Measurements from ENCODE around the gene FABP1. TPM values are rescaled to one million over a fixed set of nuclear protein-coding genes. Genes with fewer than 3 reads are reported as not detected.

Gene FABP1
- polyA plus RNA-seq, 2 donors = 0.12 to 1.8 TPM

DNA sequence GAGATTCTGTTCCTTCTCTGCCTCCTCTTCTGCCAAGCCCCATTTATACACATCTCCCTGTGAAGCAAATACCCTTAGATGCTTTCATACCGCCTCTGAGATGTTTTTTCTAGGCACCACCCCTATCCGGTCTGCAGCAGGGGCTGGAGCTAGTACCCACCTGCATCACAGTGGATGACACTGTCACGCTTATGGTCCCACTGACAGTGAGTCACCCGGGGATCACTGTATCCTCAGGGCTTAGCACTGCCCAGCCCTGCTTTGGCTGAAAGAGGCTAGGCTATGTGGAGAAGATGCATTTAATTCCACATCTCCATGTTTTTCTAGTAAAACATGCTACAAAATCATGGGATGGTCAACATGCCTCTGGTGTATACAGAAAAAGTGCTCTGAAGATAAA, 9.9 kb downstream of the FABP1 start:
- H3K9me3 ChIP-seq (ENCODE audit: control insufficient read depth in 2 of 2, insufficient read depth in 1 of 2, low read depth in 1 of 2, low read length in 1 of 2) = no peaks in the 10 kb centered on the region
- no peaks in the 10 kb centered on the region for H3K36me3 ChIP-seq (ENCODE audit: control insufficient read depth in 2 of 2, insufficient read depth in 2 of 2, low read length in 1 of 2)
- no peak overlapping the region for H3K27ac ChIP-seq (ENCODE audit: low read depth in 2 of 2, low read length in 1 of 2)
- H3K4me3 ChIP-seq (ENCODE audit: low read depth in 1 of 2, low read length in 2 of 2) = no peak overlapping the region
- H3K27me3 ChIP-seq (ENCODE audit: control insufficient read depth in 1 of 2, insufficient read depth in 2 of 2, low read length in 2 of 2) = no peaks in the 10 kb centered on the region
- no peaks in the 10 kb centered on the region for H3K4me1 ChIP-seq (ENCODE audit: control insufficient read depth in 2 of 2, insufficient read depth in 2 of 2, low read length in 1 of 2)
- WGBS, 2 donors = 72 to 89% methylated on average over 4 of the region's 4 CpGs

DNA sequence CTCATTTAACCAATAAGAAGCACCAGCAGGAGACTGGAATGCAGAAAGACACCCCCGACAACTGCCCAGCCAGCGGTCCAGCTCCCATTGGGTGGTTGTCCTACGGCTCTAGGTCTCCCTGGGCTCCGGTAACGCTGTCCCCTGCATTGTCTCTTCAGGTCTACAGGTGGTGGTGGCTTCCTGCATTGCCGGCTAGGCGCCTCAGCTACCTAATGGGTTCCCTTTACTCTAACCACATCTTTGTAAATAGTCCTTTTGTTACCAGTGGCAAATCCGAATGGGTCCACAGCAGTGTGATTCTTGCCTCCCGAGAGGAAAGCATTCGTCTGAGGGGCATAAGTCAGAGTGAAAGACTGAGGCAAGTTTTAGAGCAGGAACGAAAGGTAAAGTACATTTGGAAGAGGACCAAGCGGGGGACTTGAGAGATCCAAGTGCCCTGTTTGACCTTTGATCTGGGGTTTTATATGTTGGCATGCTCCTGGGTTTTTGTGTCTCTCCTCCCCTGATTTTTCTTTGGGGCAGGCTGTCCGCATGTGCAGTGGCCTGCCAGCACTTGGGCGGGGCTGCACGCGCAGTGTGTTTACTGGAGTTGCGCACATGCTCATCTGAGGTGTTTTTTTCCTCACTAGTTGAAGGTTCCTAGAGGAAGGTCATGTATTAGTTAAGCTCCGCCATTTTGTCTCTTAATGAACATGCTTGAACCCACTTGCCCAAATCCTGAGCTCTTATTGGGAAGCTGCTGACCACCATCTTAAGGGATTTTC, 11.0 kb downstream of the FABP1 start:
- WGBS, 2 donors = 89 to 90% methylated on average over 18 of the region's 18 CpGs
- H3K27ac ChIP-seq (ENCODE audit: low read depth in 2 of 2, low read length in 1 of 2) = no peak overlapping the region
- no peaks in the 10 kb centered on the region for H3K36me3 ChIP-seq (ENCODE audit: control insufficient read depth in 2 of 2, insufficient read depth in 2 of 2, low read length in 1 of 2)
- no peaks in the 10 kb centered on the region for H3K4me1 ChIP-seq (ENCODE audit: control insufficient read depth in 2 of 2, insufficient read depth in 2 of 2, low read length in 1 of 2)
- H3K27me3 ChIP-seq (ENCODE audit: control insufficient read depth in 1 of 2, insufficient read depth in 2 of 2, low read length in 2 of 2) = no peaks in the 10 kb centered on the region
- H3K4me3 ChIP-seq (ENCODE audit: low read depth in 1 of 2, low read length in 2 of 2) = no peak overlapping the region
- H3K9me3 ChIP-seq (ENCODE audit: control insufficient read depth in 2 of 2, insufficient read depth in 1 of 2, low read depth in 1 of 2, low read length in 1 of 2) = no peaks in the 10 kb centered on the region

DNA sequence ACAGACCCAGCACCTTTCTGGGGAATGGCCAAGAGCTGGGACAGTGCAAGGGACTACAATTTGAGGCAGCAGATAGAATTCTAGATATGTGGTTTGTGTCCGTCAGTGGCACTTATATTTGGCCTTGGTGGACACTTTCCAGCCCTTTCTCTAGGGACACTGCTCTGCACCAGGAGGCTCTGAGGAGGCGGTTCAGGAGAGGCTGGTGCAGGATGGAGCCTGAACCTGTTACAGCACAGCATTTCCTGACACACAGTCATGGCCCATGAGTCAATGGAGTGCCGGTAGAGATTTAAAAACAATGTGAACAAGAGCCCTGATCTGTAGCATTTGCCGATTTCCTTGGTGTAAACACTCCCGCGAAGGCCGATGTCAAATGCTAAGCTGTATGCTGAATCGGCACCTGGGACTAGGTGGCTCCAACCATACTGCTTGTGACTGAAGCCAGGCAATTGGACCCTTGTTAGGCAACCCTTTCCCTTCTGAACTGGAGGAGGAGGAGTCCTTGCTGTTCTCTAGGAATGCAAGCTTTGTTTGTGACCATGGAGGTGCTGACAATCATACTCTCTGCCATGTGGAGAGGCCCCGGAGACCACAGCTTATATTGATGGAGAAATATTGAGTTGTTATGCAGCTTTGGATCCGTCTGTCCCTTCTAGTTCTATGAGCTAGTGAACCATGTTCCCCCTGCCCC, 11.9 kb downstream of the FABP1 start:
- 85 to 92% methylated on average over 10 of the region's 10 CpGs for WGBS, 2 donors
- Histone ChIP-seq H3K4me3 (ENCODE audit: low read depth in 1 of 2, low read length in 2 of 2) (no peak overlapping the region), H3K9me3 (ENCODE audit: control insufficient read depth in 2 of 2, insufficient read depth in 1 of 2, low read depth in 1 of 2, low read length in 1 of 2) (no peaks in the 10 kb centered on the region), H3K36me3 (ENCODE audit: control insufficient read depth in 2 of 2, insufficient read depth in 2 of 2, low read length in 1 of 2) (no peaks in the 10 kb centered on the region), H3K4me1 (ENCODE audit: control insufficient read depth in 2 of 2, insufficient read depth in 2 of 2, low read length in 1 of 2) (no peaks in the 10 kb centered on the region), H3K27me3 (ENCODE audit: control insufficient read depth in 1 of 2, insufficient read depth in 2 of 2, low read length in 2 of 2) (no peaks in the 10 kb centered on the region), H3K27ac (ENCODE audit: low read depth in 2 of 2, low read length in 1 of 2) (no peak overlapping the region)

DNA sequence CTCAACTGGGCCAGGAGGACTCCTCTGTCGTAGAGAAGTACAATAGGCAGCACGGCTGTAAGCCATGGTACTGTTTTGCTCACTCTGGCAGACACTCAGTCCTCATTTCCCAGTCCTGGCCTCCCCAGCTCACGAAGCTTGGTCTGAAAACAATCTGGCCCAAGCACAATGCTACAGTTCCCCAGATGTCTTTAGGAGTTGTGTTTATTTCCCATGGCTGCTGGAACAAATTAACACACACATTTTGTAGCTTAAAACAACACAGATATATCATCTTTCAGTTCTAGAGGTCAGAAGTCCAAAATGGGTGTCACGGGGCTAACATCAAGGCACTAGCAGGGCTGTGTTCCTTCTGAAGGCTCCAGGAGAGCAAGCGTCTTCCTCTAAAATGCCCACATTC, 13.0 kb downstream of the FABP1 start:
- no peak overlapping the region for H3K4me3 ChIP-seq (ENCODE audit: low read depth in 1 of 2, low read length in 2 of 2)
- H3K27me3 ChIP-seq (ENCODE audit: control insufficient read depth in 1 of 2, insufficient read depth in 2 of 2, low read length in 2 of 2) = no peaks in the 10 kb centered on the region
- H3K4me1 ChIP-seq (ENCODE audit: control insufficient read depth in 2 of 2, insufficient read depth in 2 of 2, low read length in 1 of 2) = no peaks in the 10 kb centered on the region
- no peak overlapping the region for H3K27ac ChIP-seq (ENCODE audit: low read depth in 2 of 2, low read length in 1 of 2)
- 56 to 59% methylated on average over 5 of the region's 5 CpGs for WGBS, 2 donors
- H3K36me3 ChIP-seq (ENCODE audit: control insufficient read depth in 2 of 2, insufficient read depth in 2 of 2, low read length in 1 of 2) = no peaks in the 10 kb centered on the region
- H3K9me3 ChIP-seq (ENCODE audit: control insufficient read depth in 2 of 2, insufficient read depth in 1 of 2, low read depth in 1 of 2, low read length in 1 of 2) = no peaks in the 10 kb centered on the region

DNA sequence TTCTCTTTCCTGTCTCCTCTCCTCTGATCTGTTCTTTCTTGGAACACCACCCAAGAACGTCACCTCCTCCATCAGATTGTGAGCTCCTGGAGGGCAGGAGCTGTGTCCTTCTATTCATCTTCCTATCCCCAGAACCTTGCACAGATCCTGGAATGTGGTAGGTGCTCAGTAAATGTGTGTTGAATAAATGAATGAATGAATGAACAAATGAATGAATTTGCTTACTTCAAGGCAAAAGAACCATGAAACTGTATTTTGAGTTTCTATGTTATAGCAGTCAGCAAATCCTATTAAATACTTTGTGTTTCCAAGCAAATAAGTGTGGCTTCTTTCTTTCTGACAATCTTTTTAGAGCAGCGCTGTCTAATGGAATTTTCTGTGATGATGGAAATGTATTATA, 14.8 kb downstream of the FABP1 start:
- no peaks in the 10 kb centered on the region for H3K4me1 ChIP-seq (ENCODE audit: control insufficient read depth in 2 of 2, insufficient read depth in 2 of 2, low read length in 1 of 2)
- peaks cover 0 to 4% of the 10 kb centered on the region in 2 donors for H3K9me3 ChIP-seq (ENCODE audit: control insufficient read depth in 2 of 2, insufficient read depth in 1 of 2, low read depth in 1 of 2, low read length in 1 of 2)
- no peaks in the 10 kb centered on the region for H3K27me3 ChIP-seq (ENCODE audit: control insufficient read depth in 1 of 2, insufficient read depth in 2 of 2, low read length in 2 of 2)
- H3K27ac ChIP-seq (ENCODE audit: low read depth in 2 of 2, low read length in 1 of 2) = no peak overlapping the region
- 85 to 88% methylated on average over 2 of the region's 2 CpGs for WGBS, 2 donors
- H3K36me3 ChIP-seq (ENCODE audit: control insufficient read depth in 2 of 2, insufficient read depth in 2 of 2, low read length in 1 of 2) = no peaks in the 10 kb centered on the region
- H3K4me3 ChIP-seq (ENCODE audit: low read depth in 1 of 2, low read length in 2 of 2) = no peak overlapping the region

DNA sequence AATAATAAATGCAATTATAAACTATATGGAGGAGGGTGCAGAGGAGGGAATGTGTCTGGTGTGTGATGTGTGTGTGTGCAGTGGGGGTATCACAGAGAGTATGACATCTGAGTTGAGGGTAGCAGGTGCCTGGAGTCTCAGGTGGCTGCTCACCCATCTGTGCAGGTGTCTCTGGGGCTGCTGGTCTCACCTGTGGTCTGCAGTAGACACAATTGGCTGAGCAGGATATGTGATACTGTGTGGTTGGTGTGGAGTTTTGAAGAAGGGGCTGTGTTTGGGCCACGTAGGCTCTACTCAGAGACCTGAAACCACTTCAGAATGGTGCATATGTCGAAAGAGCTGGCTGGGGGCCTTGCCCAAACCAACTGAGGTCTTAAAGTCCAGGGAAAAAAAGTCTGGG, 17.0 kb downstream of the FABP1 start:
- Histone ChIP-seq H3K4me3 (ENCODE audit: low read depth in 1 of 2, low read length in 2 of 2) (no peak overlapping the region), H3K36me3 (ENCODE audit: control insufficient read depth in 2 of 2, insufficient read depth in 2 of 2, low read length in 1 of 2) (no peaks in the 10 kb centered on the region), H3K4me1 (ENCODE audit: control insufficient read depth in 2 of 2, insufficient read depth in 2 of 2, low read length in 1 of 2) (no peaks in the 10 kb centered on the region), H3K27ac (ENCODE audit: low read depth in 2 of 2, low read length in 1 of 2) (no peak overlapping the region), H3K27me3 (ENCODE audit: control insufficient read depth in 1 of 2, insufficient read depth in 2 of 2, low read length in 2 of 2) (no peaks in the 10 kb centered on the region), H3K9me3 (ENCODE audit: control insufficient read depth in 2 of 2, insufficient read depth in 1 of 2, low read depth in 1 of 2, low read length in 1 of 2) (peaks cover 0 to 4% of the 10 kb centered on the region in 2 donors)
- WGBS, 2 donors = 74 to 75% methylated on average over 2 of the region's 2 CpGs

DNA sequence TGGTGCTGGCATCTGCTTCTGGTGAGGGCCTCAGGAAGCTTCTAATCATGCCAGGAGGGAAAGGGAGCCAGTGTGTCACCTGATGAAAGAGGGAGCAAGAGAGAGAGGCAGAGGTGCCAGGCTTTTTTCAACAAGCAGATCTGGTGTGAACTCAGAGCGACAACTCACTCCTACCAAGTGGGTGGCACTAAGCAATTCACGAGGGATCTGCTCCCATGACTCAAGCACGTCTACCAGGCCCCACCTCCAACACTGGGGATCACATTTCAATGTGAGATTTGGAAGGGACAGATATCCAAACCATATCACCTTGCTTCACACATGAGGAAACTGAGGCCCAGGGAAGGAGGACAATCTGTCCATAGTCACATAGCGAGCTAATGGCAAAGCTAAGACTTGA, 19.1 kb downstream of the FABP1 start:
- no peaks in the 10 kb centered on the region for H3K36me3 ChIP-seq (ENCODE audit: control insufficient read depth in 2 of 2, insufficient read depth in 2 of 2, low read length in 1 of 2)
- 68 to 71% methylated on average over 4 of the region's 4 CpGs for WGBS, 2 donors
- peaks cover 0 to 4% of the 10 kb centered on the region in 2 donors for H3K9me3 ChIP-seq (ENCODE audit: control insufficient read depth in 2 of 2, insufficient read depth in 1 of 2, low read depth in 1 of 2, low read length in 1 of 2)
- no peak overlapping the region for H3K4me3 ChIP-seq (ENCODE audit: low read depth in 1 of 2, low read length in 2 of 2)
- H3K27me3 ChIP-seq (ENCODE audit: control insufficient read depth in 1 of 2, insufficient read depth in 2 of 2, low read length in 2 of 2) = no peaks in the 10 kb centered on the region
- H3K27ac ChIP-seq (ENCODE audit: low read depth in 2 of 2, low read length in 1 of 2) = no peak overlapping the region
- H3K4me1 ChIP-seq (ENCODE audit: control insufficient read depth in 2 of 2, insufficient read depth in 2 of 2, low read length in 1 of 2) = no peaks in the 10 kb centered on the region

DNA sequence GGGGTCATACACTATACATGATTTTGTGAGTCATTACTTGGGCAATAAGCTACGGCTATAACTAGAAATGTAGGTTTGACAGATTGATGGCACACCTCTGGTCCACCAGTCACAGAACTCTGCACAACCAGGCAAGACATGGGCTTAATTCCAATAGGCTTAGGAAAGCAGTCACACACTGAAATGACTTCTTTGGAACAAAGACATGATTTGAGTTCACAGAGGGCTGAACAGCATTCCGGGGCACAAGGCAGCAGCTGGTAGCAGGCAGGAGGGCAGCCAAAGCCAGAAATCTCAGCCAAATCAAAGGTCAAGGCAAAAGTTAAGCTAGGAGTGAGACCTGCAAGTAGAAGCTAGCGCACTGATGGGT, 27.4 kb downstream of the FABP1 start:
- H3K36me3 ChIP-seq (ENCODE audit: control insufficient read depth in 2 of 2, insufficient read depth in 2 of 2, low read length in 1 of 2) = no peaks in the 10 kb centered on the region
- H3K9me3 ChIP-seq (ENCODE audit: control insufficient read depth in 2 of 2, insufficient read depth in 1 of 2, low read depth in 1 of 2, low read length in 1 of 2) = no peaks in the 10 kb centered on the region
- H3K4me3 ChIP-seq (ENCODE audit: low read depth in 1 of 2, low read length in 2 of 2) = no peak overlapping the region
- no peaks in the 10 kb centered on the region for H3K27me3 ChIP-seq (ENCODE audit: control insufficient read depth in 1 of 2, insufficient read depth in 2 of 2, low read length in 2 of 2)
- WGBS, 2 donors = 56 to 61% methylated on average over 3 of the region's 3 CpGs
- H3K4me1 ChIP-seq (ENCODE audit: control insufficient read depth in 2 of 2, insufficient read depth in 2 of 2, low read length in 1 of 2) = no peaks in the 10 kb centered on the region
- H3K27ac ChIP-seq (ENCODE audit: low read depth in 2 of 2, low read length in 1 of 2) = no peak overlapping the region

DNA sequence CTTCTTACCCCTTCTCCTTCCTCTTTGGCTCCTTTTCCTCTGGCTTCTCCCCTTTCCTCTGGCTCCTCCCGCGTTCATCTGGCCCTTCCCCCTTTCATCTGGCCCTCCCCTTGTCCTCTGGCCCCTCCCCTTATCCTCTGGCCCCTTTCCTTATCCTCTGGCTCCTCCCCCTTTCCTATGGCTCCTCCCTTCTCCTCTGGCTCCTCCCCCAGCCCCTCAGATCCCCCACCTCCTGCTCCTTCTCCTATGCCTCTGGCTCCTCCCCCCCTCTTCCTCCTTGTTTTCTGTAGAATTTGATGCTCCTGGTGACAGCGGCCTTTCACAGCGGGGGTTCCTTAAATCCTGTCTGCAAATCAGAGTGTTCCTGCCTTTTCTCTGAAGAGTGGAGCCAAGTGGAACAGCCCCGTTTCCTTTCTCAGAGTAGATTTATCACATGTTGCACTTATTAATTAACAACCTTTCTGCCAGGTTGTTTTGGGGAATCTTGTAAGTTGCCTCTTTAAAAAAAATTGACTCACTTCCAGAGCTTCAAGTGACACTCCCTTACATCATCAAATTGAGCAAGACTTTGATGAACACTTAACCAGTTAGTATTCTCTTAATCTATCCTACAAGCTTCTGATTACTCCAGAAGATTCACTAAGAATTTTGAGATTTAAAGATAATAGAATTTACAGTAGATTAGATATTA, 27.9 kb downstream of the FABP1 start:
- 32 to 42% methylated on average over 5 of the region's 5 CpGs for WGBS, 2 donors
- no peaks in the 10 kb centered on the region for H3K9me3 ChIP-seq (ENCODE audit: control insufficient read depth in 2 of 2, insufficient read depth in 1 of 2, low read depth in 1 of 2, low read length in 1 of 2)
- H3K36me3 ChIP-seq (ENCODE audit: control insufficient read depth in 2 of 2, insufficient read depth in 2 of 2, low read length in 1 of 2) = no peaks in the 10 kb centered on the region
- no peaks in the 10 kb centered on the region for H3K4me1 ChIP-seq (ENCODE audit: control insufficient read depth in 2 of 2, insufficient read depth in 2 of 2, low read length in 1 of 2)
- no peak overlapping the region for H3K4me3 ChIP-seq (ENCODE audit: low read depth in 1 of 2, low read length in 2 of 2)
- no peaks in the 10 kb centered on the region for H3K27me3 ChIP-seq (ENCODE audit: control insufficient read depth in 1 of 2, insufficient read depth in 2 of 2, low read length in 2 of 2)
- H3K27ac ChIP-seq (ENCODE audit: low read depth in 2 of 2, low read length in 1 of 2) = no peak overlapping the region
